Measurements from ENCODE around the gene TCHHL1.

- TF ChIP-seq ZC3H10 (CRISPR knock-in tag; IDR thresholded peaks at IDR 0.05) (no peak), TSHZ2 (CRISPR knock-in tag; IDR thresholded peaks at IDR 0.05) (no peak), GLIS3 (CRISPR knock-in tag; IDR thresholded peaks at IDR 0.05) (no peak), PATZ1 (CRISPR knock-in tag; IDR thresholded peaks at IDR 0.05; ENCODE audit: borderline replicate concordance) (no peak)
Measured at GRCh38 chr1:152042030-152042429, 46.8 kb downstream of the TCHHL1 start.
